Hematopoietic multipotent progenitor cell treated with erythropoietin and hydrocortisone succinate and interleukin-3 and kit ligand, for 8 days (in vitro differentiated cells): Measurements from ENCODE around the gene PITPNM2.

Experiments
- DNase-seq: peaks from one replicate; pipeline ENCODE4 v3.0.0-alpha.2; 2015

PITPNM2 gene

DNA sequence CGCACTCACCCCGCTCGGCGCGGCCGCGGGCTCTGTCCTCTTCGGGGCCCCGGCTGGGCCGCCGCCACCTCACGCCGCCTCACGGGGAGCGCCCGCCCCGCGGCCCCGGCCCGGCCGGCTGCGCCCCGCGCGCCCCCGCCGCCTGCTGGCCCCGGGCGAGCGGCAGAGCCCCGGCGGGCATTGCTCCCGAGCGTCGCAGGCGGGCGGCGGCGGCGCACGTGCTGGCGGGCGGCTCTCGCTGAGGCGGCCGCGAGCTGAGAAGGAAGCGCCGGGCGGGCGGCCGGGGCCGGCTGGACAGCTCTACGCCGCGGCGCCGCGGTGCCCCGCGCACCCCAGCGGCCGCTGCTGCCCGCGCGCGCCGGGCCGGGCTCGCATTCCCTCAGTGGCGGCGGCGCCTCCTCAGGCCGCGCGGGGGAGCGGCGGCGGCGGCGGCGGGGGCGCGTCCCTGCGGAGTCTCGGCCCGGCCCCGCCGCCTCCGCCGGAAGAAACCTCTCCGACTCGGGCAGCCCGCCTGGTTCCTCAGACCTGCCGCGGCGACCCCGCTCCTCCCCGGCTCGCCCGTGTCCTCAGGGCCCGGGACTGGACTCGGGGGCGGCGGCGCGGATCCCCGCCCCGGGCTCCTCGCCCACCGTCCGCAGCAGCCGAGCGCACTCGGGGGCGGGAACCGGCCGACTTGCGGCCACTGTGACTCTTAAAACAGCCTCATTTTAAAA, at the start of gene PITPNM2:
PITPNM2 (minus strand) TSS at position 347 of the 713 bp plus-strand sequence. CDS start 116,500 bp downstream, outside the sequence.
- peak; percentile 45 for DNase-seq

DNA sequence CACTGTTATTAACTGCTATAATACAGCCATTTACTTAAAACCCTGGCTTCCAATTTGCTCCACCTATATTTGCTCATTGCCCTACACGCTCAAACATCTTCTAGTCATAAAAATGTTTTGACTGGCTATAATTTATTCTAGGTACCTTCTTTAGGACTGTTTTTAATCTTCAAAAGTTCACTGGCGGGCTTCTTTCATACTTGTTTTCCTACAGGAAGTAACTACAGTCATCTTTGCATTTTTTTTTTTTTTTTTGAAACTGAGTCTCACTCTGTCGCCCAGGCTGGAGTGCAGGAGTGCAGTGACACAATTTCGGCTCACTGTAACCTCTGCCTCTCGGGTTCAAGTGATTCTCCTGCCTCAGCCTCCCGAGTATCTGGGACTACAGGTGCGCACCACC, 49.5 kb upstream of the PITPNM2 start:
- DNase-seq: no peak

DNA sequence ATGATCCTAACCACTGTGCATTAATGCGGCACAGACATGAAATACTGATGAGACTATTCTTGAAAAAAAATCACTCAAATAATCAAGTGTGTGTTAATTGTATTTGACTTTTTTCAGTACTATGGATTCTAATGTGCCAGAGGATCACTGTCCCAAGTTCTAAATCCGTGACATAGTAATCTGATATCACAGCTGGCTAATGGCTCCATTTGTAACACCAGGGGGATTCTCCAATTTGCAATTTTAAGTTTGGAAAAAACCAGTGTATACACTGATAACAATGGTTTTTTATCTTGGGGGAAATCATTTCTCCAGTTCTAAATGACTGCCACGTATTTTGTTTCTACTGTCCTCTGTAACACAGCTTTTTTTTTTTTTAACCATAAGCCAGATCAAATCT, 49.0 kb upstream of the PITPNM2 start:
- DNase-seq: no peak

DNA sequence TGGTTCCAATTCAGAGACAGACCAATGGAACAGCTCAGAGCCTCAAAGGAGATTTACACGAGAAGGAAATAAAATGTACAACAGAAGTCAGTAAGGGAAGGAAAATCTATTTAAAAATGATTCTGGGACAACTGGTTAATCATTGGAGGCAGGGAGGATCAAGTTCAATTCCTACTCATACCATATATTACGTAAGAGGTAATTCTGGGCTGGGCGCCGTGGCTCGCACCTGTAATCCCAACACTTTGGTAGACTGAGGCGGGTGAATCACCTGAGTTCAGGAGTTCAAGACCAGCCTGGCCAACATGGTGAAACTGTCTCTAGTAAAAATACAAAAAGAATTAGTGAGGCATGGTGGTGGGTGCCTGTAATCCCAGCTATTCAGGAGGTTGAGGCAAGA, 36.7 kb upstream of the PITPNM2 start:
- DNase-seq: no peak

DNA sequence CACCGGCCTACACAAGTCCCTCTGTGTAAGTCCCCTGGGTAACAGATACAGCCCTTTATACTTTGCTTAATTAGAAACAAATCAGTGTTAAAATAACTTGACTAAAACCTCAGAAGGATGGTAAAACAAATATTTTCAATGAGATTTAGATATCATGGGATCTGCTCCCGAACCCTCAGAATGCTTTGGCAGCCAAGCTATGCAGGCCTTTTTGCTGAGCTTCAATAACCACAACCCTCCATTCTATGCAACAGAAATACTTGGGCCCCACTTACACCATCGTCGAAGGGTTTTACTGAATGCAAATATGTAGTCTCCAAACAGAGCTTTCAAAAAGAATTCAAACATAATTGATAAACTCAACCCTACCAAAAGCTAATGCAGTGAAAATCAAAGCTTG, 29.3 kb upstream of the PITPNM2 start:
- DNase-seq: no peak

DNA sequence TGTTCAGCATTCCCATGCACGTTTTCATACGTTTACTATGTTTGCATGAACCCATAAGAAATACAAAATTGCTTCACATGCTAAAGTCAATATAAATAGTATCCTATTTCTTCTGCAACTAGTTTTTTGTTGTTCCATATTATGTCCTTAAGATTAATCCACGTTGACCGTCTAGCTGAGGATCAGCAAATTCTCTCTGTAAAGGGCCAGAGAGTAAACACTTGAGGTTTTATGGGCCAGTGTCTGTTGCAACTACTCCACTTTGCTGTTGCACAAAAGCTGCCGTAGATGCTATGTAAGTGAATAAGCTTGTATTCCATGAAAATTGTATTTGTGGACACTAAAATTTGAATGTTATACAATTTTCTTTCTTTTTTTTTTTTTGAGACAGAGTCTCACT, 21.1 kb upstream of the PITPNM2 start:
- DNase-seq: no peak

DNA sequence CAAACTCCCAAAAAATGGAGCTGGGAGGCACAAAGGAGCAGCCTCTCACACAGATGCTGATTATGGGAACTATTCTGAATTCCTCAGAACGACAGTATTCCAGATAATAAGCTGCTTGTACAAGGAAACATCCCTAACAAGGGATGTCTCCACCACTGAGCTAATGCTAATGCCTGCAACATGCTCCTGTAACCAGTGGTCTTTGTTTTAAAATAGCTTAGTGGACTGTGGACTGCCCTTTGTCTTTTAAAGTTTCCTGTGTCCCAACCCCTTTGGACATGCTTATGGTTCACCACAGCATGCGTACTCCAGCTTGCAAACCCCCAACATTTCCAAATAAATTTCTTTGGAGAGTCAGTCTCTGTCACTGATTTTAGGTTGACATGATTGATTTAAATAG, 16.4 kb upstream of the PITPNM2 start:
- DNase-seq: no peak

DNA sequence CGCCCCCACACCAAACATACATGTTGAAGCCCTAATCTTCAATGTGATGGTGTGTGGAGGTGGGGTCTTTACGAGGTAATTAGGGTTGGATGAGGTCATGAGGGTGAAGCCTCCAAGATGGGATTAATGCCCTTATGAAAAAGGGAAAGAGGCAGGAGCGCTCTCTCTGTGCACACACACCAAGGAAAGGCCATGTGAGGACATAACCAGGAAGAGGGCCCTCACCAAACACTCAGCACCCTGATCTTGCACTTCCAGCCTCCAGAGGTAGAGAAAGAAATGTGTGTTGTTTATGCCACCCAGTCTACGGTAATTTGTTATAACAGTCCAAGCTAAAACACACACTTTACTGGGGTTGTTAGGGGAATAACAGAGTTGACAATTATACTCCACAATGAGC, 14.6 kb upstream of the PITPNM2 start:
- no peak for DNase-seq

DNA sequence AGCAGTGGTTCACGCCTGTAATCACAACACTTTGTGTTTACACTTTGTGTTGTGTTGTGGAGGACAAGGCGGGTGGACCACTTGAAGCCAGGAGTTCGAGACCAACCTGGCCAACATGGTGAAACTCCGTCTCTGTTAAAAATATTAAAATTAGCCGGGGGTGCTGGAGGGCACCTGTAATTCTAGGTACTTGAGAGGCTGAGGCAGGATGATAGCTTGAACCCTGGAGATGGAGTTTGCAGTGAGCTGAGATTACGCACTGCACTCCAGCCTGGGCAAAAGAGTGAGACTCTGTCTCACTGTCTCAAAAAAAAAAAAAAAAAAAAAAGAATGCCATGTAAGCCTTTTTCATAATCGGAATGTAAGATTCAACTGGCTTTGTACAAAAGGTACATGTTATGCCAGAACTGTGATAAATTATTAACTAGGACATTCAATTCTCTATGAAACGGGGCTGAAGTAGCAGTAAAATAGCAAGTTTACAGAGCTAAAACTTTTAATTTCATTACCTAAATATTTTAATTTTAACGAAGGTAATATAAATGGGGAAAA, 13.9 kb upstream of the PITPNM2 start:
- no peak for DNase-seq

DNA sequence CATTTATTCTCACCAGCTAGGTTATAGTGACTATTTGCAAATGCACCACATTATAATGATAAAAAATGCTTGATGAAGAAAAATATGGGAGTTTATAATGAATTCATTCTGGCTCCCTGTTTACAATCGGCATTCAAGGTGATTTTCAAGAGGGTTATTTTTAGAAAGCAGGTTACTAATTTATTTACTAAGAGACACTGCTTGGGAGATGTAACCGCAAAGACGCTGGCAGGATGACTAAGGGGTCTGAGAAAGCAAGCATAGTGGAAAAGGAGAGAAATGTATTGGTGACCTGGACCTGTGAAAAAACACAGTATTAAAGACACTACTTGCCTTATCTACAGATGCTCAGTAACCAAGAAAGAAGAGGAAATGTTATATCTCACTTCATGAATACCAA, 13.3 kb upstream of the PITPNM2 start:
- no peak for DNase-seq

DNA sequence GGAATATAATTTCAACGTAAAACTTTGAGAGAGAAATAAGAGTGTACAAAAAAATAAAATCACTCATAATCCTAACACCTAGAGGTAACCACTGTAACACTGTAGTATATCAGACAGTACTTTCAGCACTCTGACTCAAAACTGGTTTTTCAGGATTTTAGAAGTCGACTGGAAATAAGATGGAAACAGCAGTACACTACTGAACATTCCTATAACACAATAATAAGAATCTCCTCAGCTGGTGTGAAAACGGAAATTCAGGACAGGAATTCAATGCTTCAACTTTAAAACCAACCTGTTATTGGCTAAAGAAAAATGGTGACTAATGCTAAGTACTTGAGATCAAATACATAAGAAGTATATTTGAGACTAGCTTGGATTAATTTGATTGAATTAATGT, 12.3 kb upstream of the PITPNM2 start:
- no peak for DNase-seq

DNA sequence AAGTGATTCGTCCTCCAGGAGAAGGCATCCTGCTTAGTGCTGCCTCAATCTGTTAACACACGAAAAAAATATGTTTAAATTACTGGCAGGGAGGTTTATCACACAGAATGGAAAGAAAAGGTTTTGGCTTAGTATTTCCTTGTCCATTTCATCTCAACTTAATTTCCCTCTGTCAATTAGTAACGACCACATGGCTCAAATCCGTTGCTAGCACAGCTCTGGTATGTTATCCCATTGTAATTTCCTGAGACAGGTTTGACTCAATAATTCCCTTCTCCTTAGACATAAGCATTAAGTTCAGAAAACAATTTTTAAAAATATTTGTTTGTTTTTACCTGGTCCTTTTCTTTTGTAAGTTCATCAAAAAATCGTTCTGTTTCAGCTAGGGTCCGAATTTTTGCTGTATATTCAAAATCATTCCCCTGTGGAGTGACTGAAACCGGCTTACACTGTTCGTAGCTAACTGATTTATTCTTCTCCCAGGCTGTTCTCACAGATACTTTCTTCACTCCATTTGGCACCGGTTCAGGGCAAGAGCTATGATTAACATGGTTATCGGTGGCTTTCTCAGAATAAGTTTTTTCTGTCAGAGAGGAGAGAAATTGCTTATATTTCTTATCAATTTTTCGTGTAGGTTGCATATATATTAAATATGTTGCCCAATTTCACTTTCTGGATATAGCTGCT, 10.1 kb upstream of the PITPNM2 start:
- DNase-seq: no peak

DNA sequence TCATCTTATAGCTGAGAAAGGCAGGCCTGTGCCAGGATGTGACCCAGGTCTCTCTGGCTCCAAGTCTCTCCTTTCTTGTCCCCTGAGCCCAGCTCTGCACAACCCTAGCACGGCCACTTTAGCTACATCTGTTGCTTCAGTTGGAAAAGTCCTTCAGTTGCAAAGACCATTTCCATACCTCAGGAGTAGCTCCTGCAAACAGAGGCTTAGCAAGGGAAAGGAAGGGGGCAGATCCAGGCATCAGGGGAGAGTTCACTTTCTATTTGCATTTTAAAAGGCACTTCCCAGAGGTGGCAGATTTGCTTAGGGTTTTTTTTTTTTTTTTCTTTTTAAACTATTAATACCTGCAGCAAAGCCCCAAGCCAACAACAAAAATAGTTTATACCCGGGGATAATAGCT, 3.0 kb upstream of the PITPNM2 start:
- no peak for DNase-seq

DNA sequence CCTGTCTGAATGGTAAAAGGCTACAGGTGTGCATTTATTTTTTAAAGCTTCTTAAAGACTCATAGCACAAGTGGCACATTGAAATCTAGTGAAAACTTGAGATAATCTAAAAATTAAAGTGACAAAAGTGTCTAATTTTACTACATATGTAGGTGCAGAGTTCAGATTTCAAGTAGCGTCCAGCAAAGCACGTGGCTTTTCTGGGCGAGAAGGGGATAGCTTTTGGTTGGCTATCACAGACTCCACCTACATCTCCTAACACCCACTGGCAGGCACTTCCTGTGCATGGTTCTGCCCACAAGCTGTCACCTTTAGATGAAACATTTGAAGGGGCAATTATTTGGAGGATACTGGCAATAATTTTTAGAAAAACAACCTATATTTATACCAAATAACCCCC, 1.9 kb upstream of the PITPNM2 start:
- peak; percentile 12 for DNase-seq

DNA sequence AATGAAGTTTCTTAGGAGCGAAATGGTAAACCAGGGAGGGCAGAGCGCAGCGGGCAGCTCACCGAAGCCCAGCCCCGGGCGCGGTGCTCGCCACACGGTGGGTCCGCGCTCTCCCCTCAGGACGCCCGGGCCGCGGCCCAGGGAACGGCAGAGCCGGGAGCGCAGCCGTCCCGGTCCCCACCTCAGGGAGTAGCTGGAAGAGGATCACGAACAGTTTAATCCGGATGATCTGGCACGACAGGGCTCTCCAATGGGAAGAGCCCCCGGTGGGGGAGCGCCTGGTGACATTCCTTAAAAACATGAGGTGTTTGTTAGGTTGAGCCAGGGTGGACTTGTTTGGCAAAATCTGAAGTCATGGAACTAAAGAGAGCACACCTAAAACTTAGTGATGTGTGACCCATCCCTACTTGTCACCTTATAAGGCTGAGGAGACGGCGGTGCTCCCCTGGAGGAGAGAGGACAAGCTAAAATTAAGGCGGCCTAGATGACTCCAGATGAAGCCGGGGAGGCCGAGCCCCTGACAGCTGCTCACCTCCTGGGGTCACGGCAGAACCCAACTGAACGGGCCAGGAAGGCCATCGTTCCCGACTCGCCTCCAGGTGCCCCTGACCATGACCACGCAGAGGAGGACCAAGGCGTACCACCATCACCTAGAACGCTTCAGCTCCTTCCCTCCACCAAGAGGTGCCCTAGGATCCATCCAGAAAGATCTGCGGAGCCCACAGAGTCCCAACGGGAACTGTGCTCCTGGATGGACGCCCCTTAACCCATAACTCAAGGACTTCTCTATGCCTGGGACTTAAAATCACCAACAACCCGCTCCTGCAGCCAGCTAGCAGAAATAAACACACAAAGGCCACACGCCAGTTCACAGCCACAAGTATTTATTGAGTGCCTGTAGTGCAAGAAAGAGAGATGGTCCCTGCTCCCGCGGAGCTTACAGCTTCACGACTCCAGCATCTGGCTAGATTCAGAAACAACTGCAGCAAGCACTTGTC, 866 bp upstream of the PITPNM2 start:
- no peak for DNase-seq

DNA sequence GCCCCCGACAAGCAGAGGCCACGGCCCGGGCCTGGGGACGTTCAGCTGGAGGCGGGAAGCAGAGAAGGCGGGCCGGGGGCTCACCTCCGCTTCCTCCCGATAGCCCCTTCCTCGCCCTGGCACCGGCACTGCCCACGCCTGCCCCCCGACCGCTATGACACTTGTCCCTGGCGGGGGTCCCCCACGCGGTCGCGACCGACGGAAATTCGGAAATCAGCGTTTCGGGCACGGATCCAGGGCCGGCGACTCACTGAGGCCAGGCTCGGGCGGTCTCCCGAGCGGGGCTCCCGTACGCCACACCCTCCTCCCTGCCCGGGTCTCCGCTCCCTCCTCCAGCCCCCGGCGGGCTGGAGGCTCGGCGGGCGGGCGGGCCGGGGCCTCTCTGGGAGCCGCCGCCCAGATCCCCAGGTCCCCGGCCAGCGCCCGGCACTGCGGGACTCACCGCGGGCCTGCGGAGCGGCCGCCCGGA, 581 bp downstream of the PITPNM2 start:
- DNase-seq: no peak

DNA sequence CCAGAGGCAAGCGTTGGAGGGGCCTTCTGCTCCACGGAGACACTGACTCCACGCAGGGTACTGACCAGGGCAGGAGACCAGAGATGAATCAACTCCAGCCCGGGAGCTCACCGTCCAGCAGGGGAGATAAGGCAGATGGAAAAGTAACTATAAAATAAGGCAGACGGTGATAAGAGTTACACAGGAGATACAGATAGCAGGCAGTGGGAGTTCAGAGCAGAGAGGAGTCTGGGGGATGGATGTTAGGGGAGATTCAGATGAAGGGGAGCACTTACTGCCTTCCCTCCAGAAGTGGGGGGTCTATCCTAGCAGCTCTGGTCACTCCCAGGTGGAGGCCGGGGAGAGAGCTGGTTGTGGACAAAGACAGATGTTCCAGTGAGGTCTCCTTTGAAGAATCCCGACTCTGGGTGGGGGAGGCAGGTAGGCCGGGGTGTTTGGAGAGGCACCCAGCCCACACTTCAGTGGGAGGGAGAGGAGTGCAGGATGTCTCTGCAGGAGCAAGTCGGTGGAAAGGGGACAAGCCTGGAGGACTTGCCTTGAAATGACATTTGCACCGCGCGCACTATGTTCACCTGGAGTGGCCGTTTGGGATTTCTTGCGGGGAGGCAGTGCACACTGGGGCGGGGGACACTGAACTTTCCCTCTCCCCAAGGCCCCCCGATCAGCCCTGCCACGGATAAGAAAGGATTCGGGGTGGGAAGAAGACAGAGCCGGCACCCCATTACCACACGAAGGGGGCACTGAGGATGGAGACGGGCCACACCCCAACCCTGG, 1.2 kb downstream of the PITPNM2 start:
- peak; percentile 30 for DNase-seq

DNA sequence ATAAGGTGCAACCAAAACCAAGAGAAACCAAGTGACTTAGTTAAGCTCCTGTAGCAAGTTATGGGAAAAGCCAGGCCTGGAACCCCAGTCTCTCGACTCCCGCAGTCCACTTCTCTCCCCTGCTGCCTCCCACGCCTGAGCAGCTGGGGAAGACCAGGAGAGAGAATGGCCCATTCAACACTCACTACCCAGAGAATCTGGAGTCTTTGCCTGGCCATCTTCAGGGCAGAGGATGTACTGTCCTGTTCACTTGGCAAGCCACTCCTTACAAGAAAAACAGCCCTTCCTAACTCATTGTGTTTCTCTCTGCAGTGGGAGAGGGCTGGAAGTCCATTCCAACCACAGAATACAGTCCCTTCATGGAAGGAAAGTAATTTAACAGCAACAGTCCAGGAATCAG, 1.8 kb downstream of the PITPNM2 start:
- DNase-seq: no peak

DNA sequence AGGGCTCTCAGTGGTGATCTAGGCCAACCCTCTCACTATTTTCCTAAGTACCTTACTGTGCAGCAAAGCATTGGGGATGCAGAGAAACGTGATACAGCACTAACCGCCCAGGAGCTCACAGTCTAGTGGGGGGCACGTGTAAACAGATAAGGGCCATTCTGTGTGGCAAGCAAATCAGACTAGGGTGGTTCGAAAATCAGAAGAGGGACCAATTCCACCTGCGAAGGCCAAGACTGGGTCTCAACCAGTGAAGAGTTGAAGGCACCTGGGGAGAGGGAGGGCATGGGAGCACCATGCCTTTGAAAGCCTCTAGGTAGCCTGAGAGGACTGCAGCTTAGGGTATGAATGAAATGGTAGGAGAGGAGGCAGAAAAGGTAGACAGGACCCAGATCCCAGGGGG, 2.2 kb downstream of the PITPNM2 start:
- no peak for DNase-seq

DNA sequence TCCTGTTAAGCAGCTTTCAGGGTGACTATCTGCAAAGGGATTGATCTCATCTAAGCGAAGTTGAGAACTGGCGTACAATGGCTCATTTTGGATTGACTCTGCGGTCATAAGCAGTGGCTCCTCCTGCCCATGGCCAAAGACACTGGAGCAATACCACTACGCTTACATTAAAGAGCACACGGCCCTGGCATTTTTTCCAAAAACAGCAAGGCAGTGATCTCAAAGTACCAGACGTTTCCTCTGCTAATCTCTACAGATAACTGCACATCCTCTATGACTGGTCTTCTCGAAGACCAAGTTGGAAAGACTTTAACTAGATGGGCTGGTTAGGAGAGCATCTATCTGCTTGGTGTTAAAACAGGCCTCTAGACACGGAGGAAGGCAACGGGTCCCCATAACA, 2.7 kb downstream of the PITPNM2 start:
- DNase-seq: peak; percentile 45

DNA sequence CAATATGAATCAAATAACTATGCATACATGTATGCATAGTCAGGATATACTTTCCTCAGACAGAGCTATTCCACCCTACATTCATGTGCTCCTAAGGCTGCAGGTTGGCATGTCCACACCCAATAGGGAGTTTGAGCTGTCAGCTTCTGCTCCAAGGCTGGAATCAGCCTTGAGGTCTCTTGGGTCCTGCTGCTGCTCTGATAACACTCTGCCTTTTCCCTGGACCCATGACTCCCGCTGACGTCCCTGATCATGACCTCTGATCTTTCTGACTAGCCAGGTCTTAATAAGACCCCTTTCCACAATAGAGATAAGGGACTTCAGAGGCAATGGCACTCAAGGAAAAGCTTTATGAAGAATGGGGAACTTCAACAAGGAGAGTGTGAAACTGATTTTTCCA, 5.7 kb downstream of the PITPNM2 start:
- DNase-seq: no peak

DNA sequence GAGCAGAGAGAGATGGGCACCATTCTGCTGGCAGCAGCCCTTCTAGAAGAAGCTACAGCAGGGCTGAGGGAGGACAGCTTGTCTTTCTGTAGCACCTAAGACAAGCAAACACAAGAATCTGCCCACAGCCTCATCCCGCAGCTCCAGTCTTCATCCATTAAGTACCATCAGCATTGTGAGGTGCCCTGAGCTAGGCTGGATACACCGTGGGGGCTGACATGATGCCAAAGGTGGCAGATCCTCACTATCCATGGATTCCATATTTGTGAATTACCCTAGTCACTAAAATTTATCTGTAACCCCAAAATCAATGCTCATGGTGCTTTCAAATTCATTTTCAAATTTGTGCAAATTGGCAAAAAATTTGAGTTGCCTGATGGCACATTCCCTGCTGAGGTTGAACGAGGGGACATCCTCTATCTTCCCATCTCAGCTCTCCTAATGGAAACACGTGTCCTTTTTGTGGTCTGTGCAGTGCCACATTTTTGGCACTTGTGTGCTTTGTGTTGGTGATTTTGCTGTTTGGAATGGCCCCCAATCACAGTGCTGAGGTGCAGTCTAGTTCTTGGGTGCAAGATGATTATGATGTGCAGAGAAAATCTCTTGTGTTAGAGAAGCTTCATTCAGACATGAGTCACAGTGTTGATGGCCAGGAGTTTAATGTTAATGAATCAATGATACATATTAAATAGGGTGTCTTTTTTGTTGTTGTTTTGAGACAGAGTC, 7.0 kb downstream of the PITPNM2 start:
- DNase-seq: no peak
